ENCODE results near the gene MRPL27.

MRPL27 gene

DNA sequence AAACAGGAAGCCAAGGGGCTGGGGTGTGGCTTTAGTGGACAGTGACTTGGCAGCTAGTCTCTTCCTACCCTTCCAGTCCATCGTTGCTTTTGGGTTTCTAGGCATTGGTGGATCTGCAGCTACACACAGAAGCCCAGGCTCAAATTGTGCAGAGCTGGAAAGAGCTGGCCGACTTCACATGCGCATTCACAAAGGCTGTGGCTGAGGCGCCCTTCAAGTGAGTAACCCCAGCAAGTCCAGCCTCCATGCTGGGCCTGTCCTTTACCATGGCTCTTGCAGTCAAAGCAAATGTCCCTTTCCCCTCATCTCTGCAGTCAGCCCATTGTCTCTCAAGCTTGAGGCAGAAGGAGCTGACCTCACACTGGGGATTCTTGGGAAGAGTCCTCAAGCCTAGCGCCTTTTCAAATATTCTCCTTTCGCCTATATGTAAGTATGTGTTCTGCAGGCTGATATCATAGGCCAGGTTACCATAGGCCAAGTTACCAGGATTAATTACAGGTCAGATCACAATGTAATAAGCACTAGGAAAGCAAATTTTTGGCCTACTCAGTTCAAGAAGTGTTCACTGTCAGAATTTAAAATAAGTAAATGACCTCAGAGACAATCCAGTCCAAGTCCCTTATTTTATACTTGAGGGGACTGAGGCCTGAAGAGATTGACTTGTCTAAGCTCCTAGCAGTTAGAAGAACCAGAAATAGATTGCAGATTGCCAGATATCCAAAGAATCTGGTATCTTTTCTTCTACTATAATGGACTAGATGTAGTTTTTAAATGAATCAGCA lies 6.6 kb upstream of the MRPL27 start:
- Histone ChIP-seq H3K4me1 (peaks cover 12% of the 10 kb centered on the region), H3K79me2 (no peaks in the 10 kb centered on the region), H2AFZ (no peak overlapping the region), H3K27ac (no peak overlapping the region), H3K4me2 (ENCODE audit: low read length) (no peak overlapping the region), H3K27me3 (ENCODE audit: control insufficient read depth, insufficient read depth, low read length) (no peaks in the 10 kb centered on the region), H3K36me3 (ENCODE audit: control insufficient read depth, insufficient read depth, low read length) (no peaks in the 10 kb centered on the region), H3K4me3 (ENCODE audit: low read depth, low read length) (no peak overlapping the region), H3K9me3 (ENCODE audit: control insufficient read depth, low read length) (no peaks in the 10 kb centered on the region), H3K9ac (no peak overlapping the region)
- TF ChIP-seq, protein P1, sequence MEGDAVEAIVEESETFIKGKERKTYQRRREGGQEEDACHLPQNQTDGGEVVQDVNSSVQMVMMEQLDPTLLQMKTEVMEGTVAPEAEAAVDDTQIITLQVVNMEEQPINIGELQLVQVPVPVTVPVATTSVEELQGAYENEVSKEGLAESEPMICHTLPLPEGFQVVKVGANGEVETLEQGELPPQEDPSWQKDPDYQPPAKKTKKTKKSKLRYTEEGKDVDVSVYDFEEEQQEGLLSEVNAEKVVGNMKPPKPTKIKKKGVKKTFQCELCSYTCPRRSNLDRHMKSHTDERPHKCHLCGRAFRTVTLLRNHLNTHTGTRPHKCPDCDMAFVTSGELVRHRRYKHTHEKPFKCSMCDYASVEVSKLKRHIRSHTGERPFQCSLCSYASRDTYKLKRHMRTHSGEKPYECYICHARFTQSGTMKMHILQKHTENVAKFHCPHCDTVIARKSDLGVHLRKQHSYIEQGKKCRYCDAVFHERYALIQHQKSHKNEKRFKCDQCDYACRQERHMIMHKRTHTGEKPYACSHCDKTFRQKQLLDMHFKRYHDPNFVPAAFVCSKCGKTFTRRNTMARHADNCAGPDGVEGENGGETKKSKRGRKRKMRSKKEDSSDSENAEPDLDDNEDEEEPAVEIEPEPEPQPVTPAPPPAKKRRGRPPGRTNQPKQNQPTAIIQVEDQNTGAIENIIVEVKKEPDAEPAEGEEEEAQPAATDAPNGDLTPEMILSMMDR (IDR thresholded peaks at IDR 0.05): no peak

DNA sequence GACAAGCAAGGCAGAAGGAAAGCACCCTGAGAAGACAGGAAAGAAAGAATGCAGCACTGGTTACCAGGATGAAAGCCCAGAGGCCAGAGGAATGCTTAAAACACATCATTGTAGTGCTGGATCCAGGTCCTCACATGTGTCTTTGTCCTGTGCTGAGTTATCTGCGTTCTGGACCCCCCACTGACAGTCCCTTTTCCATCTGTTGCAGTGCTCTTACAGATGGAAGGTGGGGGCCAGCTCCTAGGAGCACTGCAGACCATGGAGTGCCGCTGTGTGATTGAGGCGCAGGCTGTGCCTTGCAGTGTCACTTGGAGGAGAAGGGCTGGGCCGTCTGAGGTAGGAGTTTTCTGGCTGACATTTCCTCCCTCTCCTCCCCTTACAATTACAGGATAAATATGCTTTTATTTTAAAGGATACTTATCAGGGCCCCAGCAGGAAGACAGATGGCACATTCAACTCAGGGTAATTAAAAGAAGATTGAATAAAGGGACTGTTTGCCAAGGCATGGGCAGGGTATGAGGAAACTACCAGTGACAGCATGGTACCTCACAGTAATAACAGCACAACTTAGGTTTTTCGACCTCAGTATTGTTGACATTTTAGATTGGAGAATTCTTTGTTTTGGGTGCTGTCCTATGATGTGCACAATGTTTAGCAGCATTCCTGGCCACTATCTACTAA lies 3.0 kb upstream of the MRPL27 start:
- no peaks in the 10 kb centered on the region for H3K27me3 ChIP-seq (ENCODE audit: control insufficient read depth, insufficient read depth, low read length)
- no peak overlapping the region for H3K9ac ChIP-seq
- TF ChIP-seq, protein P1 (IDR thresholded peaks at IDR 0.05): no peak
- H3K4me1 ChIP-seq: peaks cover 15% of the 10 kb centered on the region
- H3K79me2 ChIP-seq: peaks cover 10% of the 10 kb centered on the region
- no peak overlapping the region for H3K4me3 ChIP-seq (ENCODE audit: low read depth, low read length)
- no peaks in the 10 kb centered on the region for H3K9me3 ChIP-seq (ENCODE audit: control insufficient read depth, low read length)
- H2AFZ ChIP-seq: no peak overlapping the region
- no peak overlapping the region for H3K27ac ChIP-seq
- H3K4me2 ChIP-seq (ENCODE audit: low read length): no peak overlapping the region
- no peaks in the 10 kb centered on the region for H3K36me3 ChIP-seq (ENCODE audit: control insufficient read depth, insufficient read depth, low read length)

DNA sequence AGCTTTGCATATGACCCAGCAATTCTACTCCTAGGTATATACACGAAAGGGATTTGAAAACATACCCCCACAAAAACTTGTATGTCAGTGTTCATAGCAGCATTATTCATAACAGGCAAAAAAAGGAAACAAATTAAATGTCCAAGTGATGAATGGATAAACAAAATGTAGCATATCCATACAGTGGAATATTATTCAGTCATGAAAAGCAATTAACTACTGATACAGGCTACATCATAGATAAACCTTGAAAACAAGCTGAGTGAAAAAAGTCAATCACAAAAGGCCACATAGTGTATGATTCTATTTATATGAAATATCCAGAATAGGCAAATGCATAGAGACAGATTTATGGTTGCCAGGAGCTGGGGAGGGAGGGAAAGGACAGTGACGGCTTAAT lies 721 bp upstream of the MRPL27 start:
- no peaks in the 10 kb centered on the region for H3K9me3 ChIP-seq (ENCODE audit: control insufficient read depth, low read length)
- H2AFZ ChIP-seq: no peak overlapping the region
- H3K9ac ChIP-seq: no peak overlapping the region
- TF ChIP-seq, protein P1 (IDR thresholded peaks at IDR 0.05): no peak
- no peak overlapping the region for H3K27ac ChIP-seq
- H3K4me1 ChIP-seq: peaks cover 15% of the 10 kb centered on the region
- H3K27me3 ChIP-seq (ENCODE audit: control insufficient read depth, insufficient read depth, low read length): no peaks in the 10 kb centered on the region
- H3K79me2 ChIP-seq: peaks cover 13% of the 10 kb centered on the region
- H3K4me3 ChIP-seq (ENCODE audit: low read depth, low read length): no peak overlapping the region
- no peak overlapping the region for H3K4me2 ChIP-seq (ENCODE audit: low read length)
- H3K36me3 ChIP-seq (ENCODE audit: control insufficient read depth, insufficient read depth, low read length): no peaks in the 10 kb centered on the region

GRCh38 chr17:50372222-50372757 lies 694 bp downstream of the MRPL27 start:
- Histone ChIP-seq H3K4me1 (peaks cover 15% of the 10 kb centered on the region), H2AFZ (peak overlapping the region; percentile 94), H3K4me2 (ENCODE audit: low read length) (peak overlapping the region; percentile 84), H3K36me3 (ENCODE audit: control insufficient read depth, insufficient read depth, low read length) (no peaks in the 10 kb centered on the region), H3K79me2 (peaks cover 13% of the 10 kb centered on the region), H3K27ac (peak overlapping the region; percentile 96), H3K9ac (peak overlapping the region; percentile 38), H3K4me3 (ENCODE audit: low read depth, low read length) (peak overlapping the region; percentile 95), H3K27me3 (ENCODE audit: control insufficient read depth, insufficient read depth, low read length) (no peaks in the 10 kb centered on the region), H3K9me3 (ENCODE audit: control insufficient read depth, low read length) (no peaks in the 10 kb centered on the region)
- TF ChIP-seq, protein P1 (IDR thresholded peaks at IDR 0.05): no peak

Measured in parathyroid adenoma (tissue), 2 donors.